Psoas muscle (tissue), 8 donors: ENCODE measurements around the gene GFI1B. TPM values are rescaled to one million over a fixed set of nuclear protein-coding genes. Genes with fewer than 3 reads are reported as not detected.

Source experiments
- ATAC-seq, 4 donors: fragments of 200-7000 bp; cut with Tn5 transposase; one replicate each; pipeline ENCODE4 v1.9.1; 2020; ENCODE audit warnings: moderate library complexity in 3 of 4, mild to moderate bottlenecking in 2 of 4
- DNase-seq, 2 donors: peaks; one replicate each; pipeline ENCODE4 v3.0.0-alpha.2; 2020
- H3K27ac ChIP-seq: fragments of 200-600 bp; one replicate; pipeline ENCODE4 v1.8.0; 2022
- H3K27me3 ChIP-seq, 3 donors: fragments of 200-600 bp in 1 of 3; one replicate each; pipeline versions ENCODE4 v1.6.1 to v1.8.0; 2013 to 2022; ENCODE audit warnings: low read length in 2 of 3, mild to moderate bottlenecking in 2 of 3, moderate library complexity in 1 of 3; ENCODE audit not compliant: insufficient read depth in 3 of 3
- H3K36me3 ChIP-seq, 2 donors: fragments of 200-600 bp in 1 of 2; one replicate each; pipeline versions ENCODE4 v1.6.1 to v1.8.0; 2013 to 2022; ENCODE audit warnings: low read depth in 1 of 2, mild to moderate bottlenecking in 1 of 2, moderate library complexity in 1 of 2; ENCODE audit not compliant: insufficient read depth in 1 of 2
- H3K4me1 ChIP-seq: fragments of 200-600 bp; one replicate; pipeline ENCODE4 v1.8.0; 2022
- H3K4me3 ChIP-seq: fragments of 200-600 bp; one replicate; pipeline ENCODE4 v1.8.0; 2022; ENCODE audit warnings: mild to moderate bottlenecking
- H3K9me3 ChIP-seq: fragments of 200-600 bp; one replicate; pipeline ENCODE4 v1.8.0; 2022
- CTCF ChIP-seq: fragments of 200-600 bp; IDR thresholded peaks from one replicate; pipeline ENCODE4 v1.8.0; 2022; ENCODE audit warnings: antibody characterized with exemption
- WGBS, 3 donors: extraction: QIAGEN DNeasy Blood & Tissue Kit; methylation state at CpG; one replicate each; pipeline versions ENCODE4 v1.1.6 to v1.1.7; 2013; 5-methylcytosine and 5-hydroxymethylcytosine counted together
- intact Hi-C, 2 donors: fragments of 100-400 bp; cut with DNase I; formaldehyde crosslinking; loops; one replicate each; pipeline versions ENCODE4 v1.11.0 to v1.14.2; 2022
- polyA plus RNA-seq, 3 donors: library from polyadenylated mRNA; stranded (reverse); fragments of 200-250 nt; gene quantifications; one replicate each; pipeline ENCODE4 v1.2.3, GENCODE V29; 2013
- total RNA-seq, 4 donors: library from RNA; stranded (reverse); fragmentation: NEBNext Ultra II Directional in 2 of 4; extraction: Animal tissue kit (Norgen Biotek cat#: 25700) in 2 of 4; gene quantifications; one replicate each; pipeline versions ENCODE4 v1.2.1 to v1.2.4, GENCODE V29; 2021 to 2023
- donor health status: healthy with polysubstance abuse.
- donor health status: DM: no; HTN: no; CAD: no; lungs with moderate emphysema.
- donor health status: Bipolar disorder and iron deficiency.
- donor health status: healthy.
- donor health status: DM: yes; HTN: yes; CAD: no.
- donor health status: DM: no; HTN: no; CAD: no.
- donor health status: DM: no; HTN: no; CAD: no.
- donor health status: DM: yes; HTN: yes; CAD: no.

Gene GFI1B
- total and polyA plus RNA-seq, 7 donors: 0.07 to 0.14 (median 0.12) TPM; not detected in 4

GRCh38 chr9:132945186-132946130, 33.0 kb upstream of the GFI1B start:
- ATAC-seq: no peak
- Histone ChIP-seq H3K9me3 (no peaks in the 10 kb centered on the region), H3K27ac (peak overlapping the region; percentile 96), H3K27me3 (no peaks in the 10 kb centered on the region), H3K4me1 (peaks cover 23% of the 10 kb centered on the region), H3K4me3 (peak overlapping the region; percentile 78), H3K36me3 (no peaks in the 10 kb centered on the region)
- 66 to 68% (median 67%) methylated on average over 23 of the region's 23 CpGs for WGBS, 3 donors
- no peak for DNase-seq
- intact Hi-C loops: no loop called here
- no peak for TF ChIP-seq CTCF

GRCh38 chr9:132946211-132946610, 32.3 kb upstream of the GFI1B start:
- Histone ChIP-seq H3K9me3 (no peaks in the 10 kb centered on the region), H3K36me3 (no peaks in the 10 kb centered on the region), H3K4me1 (peaks cover 23% of the 10 kb centered on the region), H3K27me3 (no peaks in the 10 kb centered on the region), H3K4me3 (no peak overlapping the region), H3K27ac (no peak overlapping the region)
- ATAC-seq (no peak), DNase-seq (no peak)
- WGBS, 3 donors: 33 to 43% (median 37%) methylated on average over 3 of the region's 3 CpGs
- intact Hi-C loops: no loop called here
- no peak for TF ChIP-seq CTCF

- no peaks in the 10 kb centered on the region for H3K9me3 ChIP-seq
- H3K4me3 ChIP-seq: no peak overlapping the region
- H3K36me3 ChIP-seq: no peaks in the 10 kb centered on the region
- peaks cover 19% of the 10 kb centered on the region for H3K4me1 ChIP-seq
- no peak for ATAC-seq
- DNase-seq: no peak
- TF ChIP-seq CTCF: no peak
- 78 to 80% (median 80%) methylated on average over 7 of the region's 7 CpGs for WGBS, 3 donors
- H3K27ac ChIP-seq: no peak overlapping the region
- no peaks in the 10 kb centered on the region for H3K27me3 ChIP-seq
- intact Hi-C loops: no loop called here
Observed at GRCh38 chr9:132946631-132947295, 31.7 kb upstream of the GFI1B start.

- 63 to 72% (median 70%) methylated on average over 8 of the region's 8 CpGs for WGBS, 3 donors
- H3K4me3 ChIP-seq: no peak overlapping the region
- H3K9me3 ChIP-seq: no peaks in the 10 kb centered on the region
- TF ChIP-seq CTCF: no peak
- peaks cover 9% of the 10 kb centered on the region for H3K4me1 ChIP-seq
- no peak overlapping the region for H3K27ac ChIP-seq
- no peak for ATAC-seq
- no peak for DNase-seq
- intact Hi-C loops: no loop called here
- no peaks in the 10 kb centered on the region for H3K36me3 ChIP-seq
- no peaks in the 10 kb centered on the region for H3K27me3 ChIP-seq
Observed at GRCh38 chr9:132947756-132948155, 30.7 kb upstream of the GFI1B start.
